ENCODE results near the gene RAB7B. TPM values are rescaled to one million over a fixed set of nuclear protein-coding genes. Genes with fewer than 3 reads are reported as not detected.

Gene RAB7B
- polyA plus RNA-seq, 3 donors, result 1.9 to 3.6 (median 2.5) TPM

DNA sequence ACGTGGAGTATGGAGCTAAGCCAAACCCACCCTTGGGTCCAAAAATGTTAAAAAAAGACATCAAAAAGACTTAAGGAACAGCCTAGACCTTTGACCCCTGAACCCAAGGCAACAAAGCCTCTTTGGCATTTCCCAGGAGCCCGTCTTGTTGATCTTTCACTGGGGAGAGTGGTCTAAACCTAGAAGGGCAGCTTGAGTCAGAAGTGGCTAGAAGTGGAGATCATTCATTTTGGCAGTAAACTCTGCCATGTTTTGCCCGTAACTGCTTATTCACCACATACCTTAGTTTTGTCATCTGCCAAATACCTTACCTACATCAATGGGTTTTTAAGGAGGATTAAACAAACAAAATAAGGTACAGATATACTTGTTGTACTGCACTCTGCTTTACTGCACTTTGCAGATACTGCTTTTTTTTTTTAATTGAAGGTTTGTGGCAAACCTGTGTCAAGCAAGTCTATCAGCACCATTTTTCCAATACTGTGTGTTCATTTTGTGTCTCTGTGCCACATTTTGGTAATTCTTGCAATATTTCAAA lies 22.2 kb upstream of the RAB7B start:
- DNase-seq, result no peak

DNA sequence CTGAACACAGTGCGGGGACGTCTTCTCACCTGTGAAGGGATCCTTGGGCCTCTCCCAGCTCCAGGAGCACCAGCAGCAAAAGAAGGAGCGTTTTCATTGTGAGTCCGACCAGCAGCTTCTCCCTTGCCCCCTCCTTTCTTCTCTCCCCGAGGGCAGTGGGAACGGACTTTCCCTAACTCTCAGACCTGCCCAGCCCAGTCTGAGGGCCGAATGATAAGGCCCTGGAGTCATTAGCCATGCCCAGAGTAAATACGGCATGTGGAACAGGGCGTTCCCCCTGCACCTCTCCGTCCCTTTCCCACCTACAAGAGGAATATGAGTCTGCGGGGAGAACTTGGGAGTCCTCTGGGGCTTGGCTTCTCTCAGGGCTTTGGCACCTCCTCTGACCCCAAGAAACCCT lies 20.5 kb upstream of the RAB7B start, which contains the start of gene CTSE:
TSS of gene CTSE (minus strand) at position 201 of the 400 bp plus-strand sequence. CDS start at position 97, 104 bp downstream.
- DNase-seq, result no peak

DNA sequence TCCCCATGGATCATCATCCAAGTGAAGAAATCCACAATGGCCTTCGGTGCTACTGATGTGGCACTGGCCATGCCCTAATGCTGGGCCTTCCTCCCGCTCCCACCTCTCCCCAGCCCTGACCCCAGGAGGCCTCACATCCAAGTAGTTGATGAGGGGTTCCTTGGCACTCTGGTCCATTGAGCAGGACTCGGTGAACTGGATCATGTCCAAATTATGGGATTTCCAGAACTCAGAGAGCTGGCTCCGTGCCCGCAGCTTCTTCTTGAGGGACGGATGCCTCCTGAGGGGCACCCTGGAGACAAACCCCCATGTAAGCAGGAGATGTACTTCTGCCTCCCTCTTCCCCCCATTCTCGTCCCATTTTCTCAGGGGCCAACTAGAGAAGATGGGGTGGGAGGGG lies 19.6 kb upstream of the RAB7B start:
- no peak for DNase-seq

DNA sequence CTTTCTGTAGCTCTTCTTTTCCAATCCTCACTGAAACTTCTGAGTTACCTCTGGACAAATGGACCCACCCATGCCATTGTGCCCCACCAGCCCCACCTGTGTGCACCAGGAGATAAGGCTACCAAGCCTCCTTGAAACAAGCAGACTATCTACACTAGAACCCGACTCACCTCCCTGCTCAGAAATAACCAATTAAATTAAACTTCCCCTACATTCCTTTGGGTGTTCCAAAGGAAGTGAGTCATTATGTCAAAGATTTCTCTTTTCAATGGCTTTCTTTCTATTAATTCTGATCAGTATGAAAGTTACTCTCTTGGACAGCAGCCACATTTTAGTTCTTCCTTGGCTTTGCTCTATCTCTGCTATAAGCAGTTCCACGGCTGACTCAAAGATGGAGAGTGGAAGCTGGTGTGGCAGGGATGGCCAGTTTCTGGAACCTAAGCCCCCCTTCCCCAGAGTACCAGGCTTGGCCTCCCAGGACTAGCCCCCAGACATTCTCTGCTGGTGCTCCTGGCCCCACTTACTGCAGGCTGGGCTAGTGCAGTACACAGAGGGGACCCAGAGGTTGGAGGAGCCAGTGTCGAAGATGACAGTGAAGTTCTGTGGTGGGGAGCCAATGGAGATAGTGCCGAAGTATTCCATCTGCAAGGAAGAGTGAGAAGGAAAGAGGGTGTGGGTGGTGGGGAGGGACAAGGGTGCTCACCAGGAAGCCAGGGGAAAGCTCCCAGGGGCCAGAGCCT lies 18.6 kb upstream of the RAB7B start:
- DNase-seq, result no peak

DNA sequence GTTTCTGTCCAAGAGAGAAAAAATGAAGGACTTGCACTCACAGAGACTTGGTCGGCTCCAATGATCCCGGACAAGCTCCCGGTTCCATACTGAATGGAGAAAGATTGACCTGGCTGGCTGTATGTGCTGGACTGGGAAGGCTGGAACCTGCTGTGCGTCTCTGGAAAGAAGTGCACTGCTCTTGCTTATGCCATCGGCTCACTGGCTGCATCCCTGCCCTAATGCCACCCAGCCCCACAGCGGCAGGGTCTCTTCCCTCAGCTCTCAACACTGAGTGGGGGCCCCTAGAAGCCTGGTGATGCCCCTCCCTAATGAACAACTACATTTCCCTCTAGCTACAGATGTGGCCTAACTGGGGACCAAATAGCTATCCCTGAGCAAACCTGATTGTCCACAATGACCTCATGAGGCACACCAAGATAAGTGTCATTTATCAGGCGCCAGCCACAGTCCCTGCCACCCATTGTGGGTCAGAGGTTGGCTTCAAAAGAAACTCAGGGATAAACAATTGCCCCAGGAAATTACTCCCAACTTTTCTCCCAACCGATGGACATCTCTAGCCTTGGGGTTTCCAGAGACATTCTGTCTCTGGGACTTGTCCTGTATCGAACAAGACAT lies 17.9 kb upstream of the RAB7B start:
- no peak for DNase-seq

DNA sequence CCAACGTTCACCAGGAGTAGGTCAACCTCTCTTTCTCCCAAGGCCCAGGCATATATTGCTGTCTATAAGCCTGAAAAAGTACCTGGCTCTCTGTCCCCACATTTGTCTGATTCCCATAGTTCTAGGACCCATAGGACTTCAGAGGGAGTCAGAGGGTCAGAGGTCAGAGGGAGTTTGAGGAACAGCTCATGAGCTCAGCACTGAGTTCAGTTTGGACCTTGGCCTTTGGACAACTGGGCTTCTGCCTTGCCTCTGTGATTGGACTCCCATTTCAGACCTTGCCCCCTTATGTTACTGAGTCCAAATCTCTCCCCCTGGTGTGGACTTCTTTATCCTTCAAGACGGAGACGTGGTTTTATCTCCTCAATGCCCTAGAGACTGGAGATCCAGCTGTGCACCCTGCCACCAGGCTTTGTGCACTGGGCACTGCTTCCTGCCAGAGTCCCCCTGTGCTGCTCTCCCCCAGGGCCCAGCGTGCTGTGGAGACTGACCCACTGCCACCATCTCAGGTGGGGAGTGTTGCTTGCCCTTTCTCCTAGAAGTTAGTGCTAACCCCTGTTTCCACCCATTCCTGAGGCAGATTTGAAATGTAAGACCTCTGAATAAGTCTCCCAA lies 17.3 kb upstream of the RAB7B start:
- DNase-seq, result no peak

DNA sequence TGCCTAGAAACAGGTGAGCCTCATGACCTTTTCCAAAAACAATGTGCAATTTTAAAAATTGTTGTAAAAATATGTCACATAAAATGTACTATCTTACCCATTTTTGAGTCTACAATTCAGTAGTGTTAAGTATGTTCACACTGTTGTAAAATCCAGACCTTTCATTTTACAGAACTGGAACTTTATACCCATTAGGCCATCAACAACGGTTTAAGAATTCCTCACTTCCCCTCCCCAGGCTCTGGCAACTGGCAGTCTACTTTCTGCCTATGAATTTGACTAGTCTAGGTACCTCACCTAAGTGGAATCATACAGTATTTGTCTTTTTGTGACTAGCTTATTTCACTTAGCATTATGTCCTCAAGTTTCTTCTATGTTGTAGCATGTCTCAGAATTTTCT lies 11.9 kb upstream of the RAB7B start:
- DNase-seq, result no peak

DNA sequence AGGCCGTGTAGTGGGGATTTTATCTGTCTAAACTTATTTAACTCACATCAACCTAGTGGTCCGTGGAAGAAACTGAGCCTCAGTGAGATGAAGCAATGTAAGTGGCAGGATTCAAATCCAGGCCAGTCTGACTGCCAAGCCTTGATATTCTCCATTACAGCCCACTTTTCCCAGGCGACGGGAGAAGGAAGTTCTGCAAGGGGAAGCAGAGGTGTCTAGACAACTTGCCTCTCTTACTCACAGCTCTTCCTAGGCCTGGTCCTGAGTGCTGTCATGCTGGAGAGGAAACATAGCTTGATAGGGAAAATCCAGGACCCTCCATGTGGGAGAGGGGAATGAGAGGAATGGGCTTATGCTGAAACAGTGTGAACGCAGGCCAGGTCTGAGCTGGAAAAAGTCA lies 11.4 kb upstream of the RAB7B start:
- no peak for DNase-seq

DNA sequence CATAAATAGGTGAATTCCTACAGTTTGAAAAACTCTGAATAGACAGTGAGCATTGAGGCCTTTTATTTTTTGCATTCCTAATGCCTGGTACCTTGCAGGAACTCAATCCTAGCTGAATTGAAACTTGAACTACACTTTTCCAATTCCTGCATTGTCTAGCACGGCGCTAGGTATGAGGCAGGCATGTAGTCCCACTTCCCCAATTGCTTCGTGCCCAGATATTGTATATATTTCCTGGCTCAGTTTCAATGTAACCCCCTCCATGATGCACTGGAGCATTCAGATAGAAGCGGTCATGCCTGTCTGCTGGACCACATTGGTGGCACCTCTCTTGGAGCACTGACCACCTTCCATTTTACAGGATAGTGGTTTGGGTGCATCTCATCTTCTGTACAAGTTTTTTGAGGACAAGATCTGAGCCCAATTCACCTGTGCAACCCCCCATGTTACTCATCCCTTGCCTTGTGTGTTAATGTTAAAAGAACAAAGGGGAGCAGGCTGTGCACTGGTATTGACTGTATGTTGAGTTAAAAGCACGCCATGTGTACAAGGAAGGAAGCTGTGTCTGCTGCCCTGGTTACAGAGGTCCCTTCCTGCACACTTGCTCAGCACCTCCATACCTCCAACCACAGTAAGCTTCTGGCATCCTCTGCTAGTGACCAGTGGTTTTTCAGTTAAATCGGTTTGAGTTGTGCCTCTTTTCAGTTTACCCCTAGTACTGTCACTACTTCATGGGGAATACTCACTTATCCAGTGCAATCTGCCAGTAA lies 10.0 kb upstream of the RAB7B start:
- DNase-seq, result no peak

DNA sequence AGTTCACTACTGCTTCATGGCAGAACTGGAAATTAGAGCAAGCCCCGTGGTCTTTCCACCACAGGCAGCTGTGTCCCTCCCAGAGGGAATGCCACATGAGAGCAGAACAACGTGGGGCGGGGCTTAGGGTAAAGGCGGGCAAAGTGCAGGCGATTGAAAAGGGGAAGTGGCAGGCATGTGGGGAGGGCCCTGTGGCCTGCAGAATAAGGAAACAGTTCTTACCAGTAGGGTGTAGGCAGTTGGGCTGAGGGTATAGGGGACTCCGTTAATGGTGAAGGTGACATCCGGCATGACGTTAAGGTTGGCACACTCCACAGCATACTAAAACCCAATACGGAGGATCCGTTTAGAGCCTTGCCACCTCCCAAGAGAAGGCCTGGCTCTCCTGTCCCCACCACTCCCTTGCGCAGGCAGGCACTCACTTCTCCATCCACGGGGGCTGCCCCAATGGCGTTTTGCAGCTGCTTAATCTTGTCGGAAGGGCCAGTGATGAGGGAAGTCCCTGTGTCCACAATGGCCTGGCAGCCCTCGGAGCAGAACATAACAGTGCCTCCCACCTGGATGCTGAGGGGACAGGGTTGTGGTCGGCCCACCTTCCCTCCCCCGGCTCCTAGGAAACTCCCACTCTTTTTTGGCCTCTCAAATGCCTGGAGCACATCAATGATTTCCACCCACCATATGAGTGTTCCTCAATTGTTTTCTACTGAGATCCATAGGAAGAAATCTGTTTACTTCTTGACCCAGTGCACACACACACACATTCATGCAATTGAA lies 9.1 kb upstream of the RAB7B start:
- DNase-seq, result no peak

DNA sequence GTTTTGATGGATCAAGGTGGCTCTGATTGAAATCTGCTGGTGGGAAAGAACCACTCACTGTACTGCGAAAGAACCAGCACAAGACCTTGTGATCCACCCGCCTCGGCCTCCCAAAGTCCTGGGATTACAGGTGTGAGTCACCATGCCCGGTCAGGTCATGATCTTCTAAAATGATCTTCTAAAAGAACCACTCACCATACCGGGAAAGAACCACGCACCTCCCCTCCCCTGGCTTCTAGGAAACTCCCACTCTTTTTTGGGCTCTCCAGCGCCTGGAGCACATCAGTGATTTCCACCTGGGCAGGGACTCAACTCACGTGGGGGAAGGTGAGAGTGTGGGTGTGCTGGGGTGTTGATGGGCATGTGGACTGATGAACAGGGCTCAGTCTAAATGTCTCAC lies 7.9 kb upstream of the RAB7B start:
- DNase-seq, result no peak

DNA sequence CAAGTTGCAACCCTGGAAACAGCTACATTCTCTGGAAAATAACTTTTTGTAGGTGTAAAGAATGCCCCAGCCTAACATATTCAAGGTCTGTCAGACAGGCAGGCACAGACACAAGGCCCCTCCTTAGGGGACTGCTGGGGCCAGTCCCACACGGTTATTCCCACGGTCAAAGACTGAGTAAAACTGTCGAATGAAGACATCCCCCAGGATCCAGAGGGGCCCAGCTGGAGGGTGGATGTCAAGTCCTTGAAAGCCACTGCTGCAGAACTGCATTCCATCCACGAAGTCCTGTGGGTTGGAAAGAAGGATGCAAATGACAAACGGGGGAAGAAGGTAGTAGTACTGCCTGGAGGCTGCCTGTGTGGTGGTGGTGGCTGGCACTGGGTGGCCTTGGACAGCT lies 6.9 kb upstream of the RAB7B start:
- DNase-seq, result no peak

DNA sequence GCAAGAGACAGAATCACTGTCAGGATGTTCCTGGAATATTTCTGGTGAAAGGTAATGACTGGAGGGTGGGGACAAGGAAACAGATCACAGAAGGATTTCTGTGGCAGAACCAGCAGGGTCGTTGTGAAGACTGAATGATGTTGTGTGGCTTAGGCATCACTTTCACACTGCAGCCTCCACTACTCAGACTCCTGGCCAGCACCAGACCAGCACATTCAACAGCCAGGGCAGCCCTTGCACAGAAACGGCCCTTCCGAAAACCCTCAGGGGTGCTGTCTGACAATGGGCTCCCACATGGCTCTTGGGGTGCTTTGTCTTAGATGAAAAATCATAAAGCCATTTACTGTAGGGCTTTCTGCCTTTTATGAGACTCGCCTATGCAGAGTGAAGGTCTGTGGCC lies 3.8 kb upstream of the RAB7B start:
- DNase-seq, result no peak

DNA sequence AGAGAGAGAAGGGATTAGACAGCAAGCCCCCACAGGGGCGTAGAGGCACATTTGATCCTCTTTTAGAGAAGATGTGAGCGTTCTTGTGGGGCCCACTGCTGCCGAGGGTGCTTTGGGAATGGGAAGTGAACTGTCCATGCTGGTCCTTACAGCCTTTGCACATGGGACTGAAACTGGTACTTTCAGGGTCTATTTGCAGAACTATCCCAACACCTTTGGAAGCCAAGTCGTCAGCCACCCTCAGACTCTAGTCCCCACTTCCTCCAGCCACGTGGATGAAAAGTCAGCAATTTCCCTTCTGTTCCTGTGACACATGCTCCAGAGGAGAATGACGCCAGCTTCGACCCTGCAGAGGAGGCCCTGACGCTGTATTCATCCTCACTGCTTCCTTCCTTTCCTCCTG lies 2.6 kb upstream of the RAB7B start:
- DNase-seq, result no peak

DNA sequence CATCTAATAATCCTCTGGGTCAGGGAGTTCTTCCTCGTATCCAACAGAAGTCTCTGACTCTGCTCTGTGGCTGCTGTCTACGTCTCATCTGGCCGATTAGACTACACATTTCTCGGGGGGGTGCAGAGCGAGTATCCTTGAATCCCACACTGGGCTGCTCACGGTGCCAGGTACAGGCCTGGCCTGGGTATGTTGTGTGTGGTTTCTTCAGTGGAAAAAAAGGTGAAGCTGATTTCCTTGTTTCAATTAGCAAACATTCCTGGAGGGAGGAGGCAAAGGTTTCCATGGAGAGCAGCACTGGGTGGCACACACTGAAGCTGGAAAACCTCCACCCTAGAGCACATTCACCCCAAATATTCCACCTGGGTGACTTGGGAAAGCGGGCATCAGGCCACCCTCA lies 2.0 kb upstream of the RAB7B start:
- no peak for DNase-seq

DNA sequence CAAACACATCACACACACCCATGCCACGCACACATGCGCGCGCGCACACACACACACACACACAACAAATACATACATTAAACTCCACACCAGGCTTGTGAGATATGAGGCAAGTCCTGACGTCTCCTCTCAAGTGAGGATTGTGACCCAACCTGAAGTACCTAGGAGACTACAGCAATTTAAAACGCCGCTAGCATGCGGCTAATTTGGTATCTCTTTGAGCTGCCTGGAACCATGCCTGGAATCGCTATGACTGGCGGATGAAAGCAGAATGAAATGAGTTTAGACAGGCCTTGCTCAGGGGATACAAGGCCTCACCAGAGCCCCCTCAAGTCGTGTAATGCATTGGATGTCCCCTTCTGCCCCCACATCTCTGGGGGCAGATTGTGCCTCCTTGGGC lies 1.6 kb upstream of the RAB7B start:
- no peak for DNase-seq

DNA sequence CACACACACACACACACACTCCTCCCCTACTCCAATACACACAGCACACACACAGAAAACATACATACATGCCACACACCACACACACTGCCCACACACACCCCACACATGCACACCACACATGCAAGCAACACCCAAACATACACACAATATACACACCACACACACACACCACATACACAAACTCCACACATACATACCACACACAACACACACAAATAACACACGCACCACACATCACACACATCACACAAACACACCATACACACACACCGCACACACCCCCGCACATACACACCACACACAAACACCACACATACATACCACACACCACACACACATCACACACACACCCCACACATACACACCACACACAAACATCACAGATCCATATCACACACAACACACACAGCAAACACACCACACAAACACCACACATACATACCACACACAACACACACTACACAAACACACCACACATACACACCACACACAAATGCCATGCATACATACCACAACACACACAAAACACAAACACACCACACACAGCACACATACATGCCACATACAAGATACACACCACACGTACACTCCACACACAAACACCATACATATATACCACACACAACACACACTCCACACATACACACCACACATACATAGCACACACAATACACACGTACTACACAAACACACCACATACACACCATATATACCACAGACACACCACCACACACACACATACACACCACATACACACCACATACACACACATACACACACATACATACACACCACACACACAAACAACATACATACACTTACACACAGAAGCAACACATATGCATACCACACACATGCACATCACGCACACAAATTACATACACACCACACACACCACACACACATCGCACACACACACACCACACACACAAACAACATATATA lies 932 bp upstream of the RAB7B start:
- DNase-seq, result no peak

DNA sequence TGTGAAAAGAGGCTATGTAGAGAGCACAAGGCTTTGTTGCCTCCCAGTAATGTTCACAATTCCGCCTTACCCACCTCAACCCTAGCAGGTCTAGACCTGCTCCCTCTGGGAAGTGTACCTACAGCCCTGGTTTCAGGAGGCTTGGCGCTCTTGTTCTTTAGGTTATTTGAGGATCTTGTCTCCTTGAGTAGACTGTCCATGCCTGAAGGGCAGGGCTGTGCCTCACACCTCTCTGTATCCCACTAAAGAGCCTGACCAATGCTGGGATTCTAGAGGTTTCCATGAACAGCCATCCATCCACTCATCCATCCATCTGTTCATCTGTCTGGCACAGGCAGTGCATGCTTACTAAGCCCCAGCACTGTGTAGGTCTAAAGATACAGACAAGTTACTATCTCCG lies 1.0 kb downstream of the RAB7B start:
- no peak for DNase-seq

DNA sequence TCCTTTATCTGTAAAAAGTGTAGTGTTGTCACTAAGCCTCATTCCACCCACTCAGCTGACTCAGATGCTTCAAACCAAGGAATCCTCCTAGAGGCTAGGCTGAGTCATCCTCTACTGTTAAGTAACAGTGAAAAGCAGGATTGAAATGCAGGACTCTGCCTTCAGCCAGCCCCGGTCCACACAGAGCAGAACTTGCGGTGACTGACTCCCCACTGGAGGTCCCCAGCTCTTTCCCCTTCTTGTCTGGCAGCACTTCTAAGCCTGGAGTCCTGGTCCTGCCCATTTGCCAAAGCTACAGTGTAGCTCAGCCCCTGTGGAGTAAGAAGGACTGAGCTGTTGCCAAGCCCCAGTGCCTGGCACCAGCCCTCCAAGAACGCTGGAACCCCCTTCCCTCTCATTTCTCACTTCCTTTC lies 1.7 kb downstream of the RAB7B start:
- DNase-seq, result no peak

DNA sequence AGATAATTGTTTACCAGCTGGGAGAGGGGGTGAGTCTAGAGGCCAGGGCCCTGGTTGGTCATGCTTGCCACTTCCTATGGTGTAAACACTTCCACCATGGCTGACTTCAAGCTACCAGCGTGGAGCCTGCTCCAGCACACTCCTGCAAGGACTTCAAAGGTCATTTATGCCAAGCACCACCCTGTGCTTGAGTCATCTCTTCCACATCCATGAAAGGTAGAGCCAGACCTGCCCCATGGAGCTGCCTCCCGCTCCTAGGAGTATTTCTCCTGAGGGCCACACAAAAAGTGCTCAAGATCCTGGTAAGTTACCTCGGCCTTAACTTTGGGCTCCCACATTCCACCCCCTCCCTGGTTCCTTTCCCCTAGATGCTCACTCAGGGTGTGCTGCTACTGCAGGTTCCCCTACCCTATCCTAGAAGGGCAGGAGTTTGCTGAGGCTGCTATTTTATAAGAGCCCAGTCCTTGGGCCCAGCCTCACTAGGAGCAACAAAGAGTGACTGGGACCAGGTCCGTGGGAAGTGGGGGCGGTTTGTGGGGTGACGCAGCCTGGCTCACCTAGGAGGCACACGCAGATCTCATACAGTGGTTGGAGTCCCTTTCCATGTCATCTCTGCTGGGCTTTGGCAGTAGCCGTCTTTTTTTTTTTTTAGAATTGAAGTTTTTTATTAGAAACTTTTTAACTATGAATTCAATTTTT lies 2.4 kb downstream of the RAB7B start:
- no peak for DNase-seq
